Suprapubic skin (tissue), 3 donors: ENCODE results near the gene KLHL29.

Experiments used
- CTCF ChIP-seq, 2 donors: fragments of 200-600 bp in 1 of 2; fragments of 450-650 bp in 1 of 2; sonication (generic) in 1 of 2; IDR thresholded peaks; one replicate each; pipeline ENCODE4 v1.5.1; 2016 to 2019; ENCODE audit warnings: antibody characterized with exemption in 2 of 2, mild to moderate bottlenecking in 1 of 2, moderate library complexity in 1 of 2
- POLR2AphosphoS5 ChIP-seq, 3 donors: sonication (generic); formaldehyde crosslinking; IDR thresholded peaks; one replicate each; pipeline ENCODE4 v1.6.1; 2017; ENCODE audit warnings: antibody characterized with exemption in 3 of 3

- TF ChIP-seq POLR2AphosphoS5 (IDR thresholded peaks at IDR 0.05), result no peak
- no peak for TF ChIP-seq CTCF (IDR thresholded peaks at IDR 0.05)
Measured at GRCh38 chr2:23722255-23722654, 337.3 kb downstream of the KLHL29 start.
